K562 (cell line): ENCODE measurements around the gene IRF2. TPM values are rescaled to one million over a fixed set of nuclear protein-coding genes. Genes with fewer than 3 reads are reported as not detected.

Experiments
- ATAC-seq: fragments of 200-7000 bp; cut with Tn5 transposase; 3 replicates; pipeline ENCODE4 v1.9.1; 2020; ENCODE audit warnings: moderate library complexity
- BruUV-seq: library from RNA; stranded (reverse); fragments of 400-500 nt; replicated peaks from 2 replicates; lab custom pipeline; 2021; lab: Mats Ljungman, UMichigan
- CTCF ChIA-PET: fragments of 300-600 bp; formaldehyde crosslinking; extraction: SDS; loops from one replicate; lab custom pipeline; 2021; ENCODE audit warnings: low intra/inter-chr PET ratio; lab: Yijun Ruan, JAX
- POLR2A ChIA-PET: fragments of 300-600, 350-650 bp; sonication (Branson Sonifier 250); formaldehyde crosslinking; extraction: SDS; loops from one replicate; lab custom pipeline; 2021; ENCODE audit warnings: antibody characterized with exemption, inconsistent platforms; lab: Yijun Ruan, JAX
- DNase-seq, 4 experiments: peaks; one replicate each; pipeline versions ENCODE4 v3.0.0 to v3.0.0-alpha.2; 2011 to 2018; ENCODE audit warnings: low spot score in 3 of 4, mixed read lengths in 3 of 4; ENCODE audit errors: extremely low read depth in 1 of 4
- FAIRE-seq: peaks from 2 replicates; lab custom pipeline; 2011; peaks lifted over from hg19 to GRCh38; lab: Jason Lieb, UNC
- H2AFZ ChIP-seq: 2 replicates; pipeline ENCODE4 v1.6.0; 2011; ENCODE audit warnings: low read depth, low read length, control low read depth, inconsistent platforms
- H3K27ac ChIP-seq: fragments of 200-600 bp; 3 replicates; pipeline ENCODE4 v1.8.0; 2011; ENCODE audit warnings: low read depth, mild to moderate bottlenecking, control low read depth, inconsistent platforms, low read length, moderate library complexity, mixed read lengths; ENCODE audit errors: extremely low read depth
- H3K27me3 ChIP-seq, 2 experiments: fragments of 300-600 bp in 1 of 2; 2 replicates in 1 of 2; 3 replicates in 1 of 2; pipeline versions ENCODE4 v1.6.0 to v1.8.0; 2011; ENCODE audit warnings: inconsistent platforms in 2 of 2, low read length in 2 of 2, mild to moderate bottlenecking in 1 of 2, mixed read lengths in 1 of 2, moderate library complexity in 1 of 2; ENCODE audit not compliant: control insufficient read depth in 2 of 2, insufficient read depth in 2 of 2
- H3K36me3 ChIP-seq: fragments of 300-600 bp; 3 replicates; pipeline ENCODE4 v1.8.0; 2011; ENCODE audit warnings: mild to moderate bottlenecking, low read length, inconsistent platforms; ENCODE audit not compliant: control insufficient read depth, insufficient read depth
- H3K4me1 ChIP-seq, 2 experiments: fragments of 200-600 bp in 1 of 2; replicated peaks in 1 of 2; 2 replicates in 1 of 2; 3 replicates in 1 of 2; pipeline versions ENCODE4 v1.5.1 to v1.8.0; 2011; ENCODE audit warnings: inconsistent platforms in 2 of 2, low read length in 2 of 2, mild to moderate bottlenecking in 1 of 2, mixed read lengths in 1 of 2, moderate library complexity in 1 of 2; ENCODE audit not compliant: control insufficient read depth in 2 of 2, insufficient read depth in 2 of 2
- H3K4me2 ChIP-seq: 2 replicates; pipeline ENCODE4 v1.6.1; 2011; ENCODE audit warnings: low read length, control low read depth, inconsistent platforms, mixed read lengths; ENCODE audit not compliant: insufficient read depth
- H3K4me3 ChIP-seq: fragments of 200-600 bp; sonication (generic), shearing (Covaris generic); 2 replicates; pipeline ENCODE4 v1.5.1; 2016; ENCODE audit warnings: control low read depth, inconsistent platforms
- H3K79me2 ChIP-seq: fragments of 200-600 bp; 3 replicates; pipeline ENCODE4 v1.8.0; 2011; ENCODE audit warnings: low read length, inconsistent platforms; ENCODE audit not compliant: control insufficient read depth, insufficient read depth
- H3K9ac ChIP-seq, 2 experiments: 2 replicates each; pipeline versions ENCODE4 v1.6.0 to v1.6.1; 2011; ENCODE audit warnings: low read depth in 2 of 2, low read length in 2 of 2, control low read depth in 1 of 2, inconsistent platforms in 1 of 2, mild to moderate bottlenecking in 1 of 2, mixed read lengths in 1 of 2; ENCODE audit not compliant: insufficient read depth in 1 of 2
- H3K9me1 ChIP-seq: one replicate; pipeline ENCODE4 v1.6.0; 2011; ENCODE audit warnings: inconsistent platforms, mild to moderate bottlenecking, low read length, moderate library complexity; ENCODE audit not compliant: control insufficient read depth, insufficient read depth
- H3K9me3 ChIP-seq: replicated peaks from 2 replicates; pipeline ENCODE4 v1.5.1; 2011; ENCODE audit warnings: low read depth, low read length, inconsistent platforms; ENCODE audit not compliant: control insufficient read depth, insufficient read depth
- H4K20me1 ChIP-seq: replicated peaks from 2 replicates; pipeline ENCODE4 v1.6.1; 2011; ENCODE audit warnings: low read length, inconsistent platforms, mixed read lengths; ENCODE audit not compliant: control insufficient read depth, insufficient read depth
- ARNT ChIP-seq, 2 experiments: fragments of 450-650 bp; IDR thresholded peaks; 2 replicates each; pipeline ENCODE4 v1.6.1; 2016; ENCODE audit warnings: mild to moderate bottlenecking in 1 of 2
- ATF7 ChIP-seq: fragments of 450-650 bp; IDR thresholded peaks from 2 replicates; pipeline ENCODE4 v1.7.1; 2014; ENCODE audit warnings: mild to moderate bottlenecking, moderate library complexity
- DNMT1 ChIP-seq: fragments of 450-650 bp; IDR thresholded peaks from 2 replicates; pipeline ENCODE4 v1.6.1; 2016; ENCODE audit warnings: antibody characterized with exemption, mild to moderate bottlenecking
- MCM3 ChIP-seq: fragments of 450-650 bp; IDR thresholded peaks from 2 replicates; pipeline ENCODE4 v1.6.1; 2016
- MXI1 ChIP-seq: IDR thresholded peaks from 2 replicates; pipeline ENCODE4 v1.6.1; 2011; ENCODE audit warnings: low read depth, mild to moderate bottlenecking, improper control_type of control experiment, low read length
- NCOA1 ChIP-seq: fragments of 450-650 bp; IDR thresholded peaks from 2 replicates; pipeline ENCODE4 v1.6.1; 2016; ENCODE audit warnings: low read depth
- NCOR1 ChIP-seq: fragments of 450-650 bp; IDR thresholded peaks from 2 replicates; pipeline ENCODE4 v1.6.1; 2016; ENCODE audit warnings: mild to moderate bottlenecking, moderate library complexity
- NR2C1 ChIP-seq, 2 experiments: fragments of 450-650 bp; IDR thresholded peaks; 2 replicates each; pipeline ENCODE4 v1.6.1; 2017; ENCODE audit warnings: mild to moderate bottlenecking in 2 of 2, antibody characterized with exemption in 1 of 2, inconsistent platforms in 1 of 2, missing compliant biosample characterization in 1 of 2, missing genetic modification characterization in 1 of 2
- U2AF2 ChIP-seq: fragments of 200-400 bp; formaldehyde crosslinking; optimal IDR thresholded peaks from 2 replicates; pipeline ENCODE3; 2017; ENCODE audit warnings: low read depth, mild to moderate bottlenecking, low read length
- ZHX1 ChIP-seq: fragments of 150-350 bp; conservative IDR thresholded peaks from 2 replicates; pipeline ENCODE4 v1.6.1; 2014; ENCODE audit warnings: low read length
- ZNF655 ChIP-seq: fragments of 250-450 bp; sonication (Bioruptor Pico); IDR thresholded peaks from 2 replicates; pipeline ENCODE4 v1.5.0; 2021
- ZNF717 ChIP-seq: fragments of 250-450 bp; sonication (Bioruptor Pico); IDR thresholded peaks from 2 replicates; pipeline ENCODE4 v1.5.0; 2021
- ZNF830 ChIP-seq: fragments of 250-450 bp; sonication (Bioruptor Pico); IDR thresholded peaks from 2 replicates; pipeline ENCODE4 v1.5.0; 2021; ENCODE audit warnings: mild to moderate bottlenecking
- ZSCAN29 ChIP-seq: fragments of 450-650 bp; IDR thresholded peaks from 2 replicates; pipeline ENCODE4 v1.6.1; 2017
- WGBS: fragments of 100-300 bp; shearing (Covaris generic); methylation state at CpG from one replicate; pipeline ENCODE4 v1.1.6; 2016; ENCODE audit warnings: low coverage, mixed read lengths; ENCODE audit not compliant: insufficient coverage; ENCODE audit errors: missing lambda C conversion rate; 5-methylcytosine and 5-hydroxymethylcytosine counted together
- in situ Hi-C: fragments of 300-500 bp; cut with MboI; formaldehyde crosslinking; loops from 4 replicates; pipeline ENCODE4 v1.15.0; 2018; ENCODE audit warnings: inconsistent platforms, mixed read lengths
- intact Hi-C: fragments of 100-400 bp; cut with micrococcal nuclease; formaldehyde crosslinking; loops from 2 replicates; pipeline ENCODE4 v1.14.2; 2022
- polyA plus RNA-seq, 8 experiments: library from polyadenylated mRNA; depleted of rRNA in 4 of 8; stranded (reverse) in 5 of 8; unstranded in 3 of 8; fragments of >200 nt; fragmentation: Nextera tagmentation in 2 of 8; fragmentation: Illumina TruSeq in 1 of 8; extraction: Ambion mirVana in 2 of 8; extraction: Trizol in 1 of 8; gene quantifications; 2 replicates each; pipeline versions ENCODE4 v1.2.1 to v1.2.3, GENCODE V29; 2011 to 2014; ENCODE audit warnings: inconsistent platforms in 1 of 8, missing spikeins in 1 of 8
- total RNA-seq, 7 experiments: library from RNA; depleted of rRNA in 6 of 7; stranded (reverse); fragments of >200 nt in 6 of 7; fragmentation: Illumina TruSeq in 2 of 7; extraction: Trizol in 2 of 7; gene quantifications; 2 replicates each; pipeline versions ENCODE4 v1.2.1 to v1.2.3, GENCODE V29; 2011 to 2021; ENCODE audit warnings: low replicate concordance in 1 of 7
- TF ChIP-seq, protein P1 (sequence below): fragments of 250-450 bp; sonication (Bioruptor Pico); IDR thresholded peaks from 2 replicates; pipeline ENCODE4 v1.4.0; 2020; ENCODE audit warnings: borderline replicate concordance
- TF ChIP-seq, protein P2 (sequence below): fragments of 250-450 bp; sonication (Bioruptor Pico); IDR thresholded peaks from 2 replicates; pipeline ENCODE4 v1.6.1; 2021; ENCODE audit warnings: mild to moderate bottlenecking
- TF ChIP-seq, protein P3 (sequence below): sonication (generic); formaldehyde crosslinking; IDR thresholded peaks from 2 replicates; pipeline ENCODE4 v1.9.0; 2022; ENCODE audit warnings: mild to moderate bottlenecking, missing genetic modification reagents

The IRF2 gene
- total and polyA plus RNA-seq, 9 of the 15 experiments (the other 6 are each of a cell fraction or from before 2014, with no cell fraction given), result 7.1 to 17.1 (median 11.3) TPM

GRCh38 chr4:184371390-184371787, 103.0 kb downstream of the IRF2 start:
- 0 out of 3 replicates have a peak, but pooled peaks have one; percentile 18 for ATAC-seq
- no peak overlapping the region for H3K4me2 ChIP-seq
- no TSS peak for BruUV-seq
- H3K4me1 ChIP-seq, result peaks cover 4 to 13% of the 10 kb centered on the region in 2 experiments; a peak in 4 of 5 replicates
- TF ChIP-seq, protein P1, sequence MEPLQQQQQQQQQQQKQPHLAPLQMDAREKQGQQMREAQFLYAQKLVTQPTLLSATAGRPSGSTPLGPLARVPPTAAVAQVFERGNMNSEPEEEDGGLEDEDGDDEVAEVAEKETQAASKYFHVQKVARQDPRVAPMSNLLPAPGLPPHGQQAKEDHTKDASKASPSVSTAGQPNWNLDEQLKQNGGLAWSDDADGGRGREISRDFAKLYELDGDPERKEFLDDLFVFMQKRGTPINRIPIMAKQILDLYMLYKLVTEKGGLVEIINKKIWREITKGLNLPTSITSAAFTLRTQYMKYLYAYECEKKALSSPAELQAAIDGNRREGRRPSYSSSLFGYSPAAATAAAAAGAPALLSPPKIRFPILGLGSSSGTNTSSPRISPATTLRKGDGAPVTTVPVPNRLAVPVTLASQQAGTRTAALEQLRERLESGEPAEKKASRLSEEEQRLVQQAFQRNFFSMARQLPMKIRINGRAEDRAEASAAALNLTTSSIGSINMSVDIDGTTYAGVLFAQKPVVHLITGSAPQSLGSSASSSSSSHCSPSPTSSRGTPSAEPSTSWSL (CRISPR knock-in tag), result no peak
- no peak for TF ChIP-seq ZSCAN29
- TF ChIP-seq MCM3, result no peak
- no peak for TF ChIP-seq ZHX1
- TF ChIP-seq, protein P2, sequence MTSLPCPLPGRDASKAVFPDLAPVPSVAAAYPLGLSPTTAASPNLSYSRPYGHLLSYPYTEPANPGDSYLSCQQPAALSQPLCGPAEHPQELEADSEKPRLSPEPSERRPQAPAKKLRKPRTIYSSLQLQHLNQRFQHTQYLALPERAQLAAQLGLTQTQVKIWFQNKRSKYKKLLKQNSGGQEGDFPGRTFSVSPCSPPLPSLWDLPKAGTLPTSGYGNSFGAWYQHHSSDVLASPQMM (CRISPR knock-in tag), result no peak
- no peak for TF ChIP-seq ZNF830
- TF ChIP-seq, protein P3, sequence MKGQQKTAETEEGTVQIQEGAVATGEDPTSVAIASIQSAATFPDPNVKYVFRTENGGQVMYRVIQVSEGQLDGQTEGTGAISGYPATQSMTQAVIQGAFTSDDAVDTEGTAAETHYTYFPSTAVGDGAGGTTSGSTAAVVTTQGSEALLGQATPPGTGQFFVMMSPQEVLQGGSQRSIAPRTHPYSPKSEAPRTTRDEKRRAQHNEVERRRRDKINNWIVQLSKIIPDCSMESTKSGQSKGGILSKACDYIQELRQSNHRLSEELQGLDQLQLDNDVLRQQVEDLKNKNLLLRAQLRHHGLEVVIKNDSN (CRISPR knock-in tag), result no peak
- no peak for TF ChIP-seq NCOA1
- no peak for TF ChIP-seq DNMT1
- no peak for TF ChIP-seq NR2C1 (IDR thresholded peaks at IDR 0.05)
- TF ChIP-seq NR2C1 (tag; IDR thresholded peaks at IDR 0.05), result no peak
- TF ChIP-seq NCOR1, result no peak
- no peak for TF ChIP-seq ARNT (IDR thresholded peaks at IDR 0.05)
- TF ChIP-seq ATF7, result no peak
- TF ChIP-seq ZNF717 (CRISPR knock-in tag), result no peak
- no peak for TF ChIP-seq MXI1
- no peak for TF ChIP-seq ZNF655 (CRISPR knock-in tag)
- no peak for TF ChIP-seq U2AF2
- no peaks in the 10 kb centered on the region for H3K79me2 ChIP-seq
- 89% methylated on average over 10 of the region's 12 CpGs for WGBS
- ChIA-PET CTCF (no interaction called here), POLR2A (interaction anchor here (0.7 kb wide), 1 partner anchor 17 kb away, joined by 3 read pairs; no protein-coding TSS in a partner anchor)
- no peak overlapping the region for H3K27ac ChIP-seq
- intact Hi-C loops, result no loop called here
- no peaks in the 10 kb centered on the region for H3K9me1 ChIP-seq
- in situ Hi-C loops, result no loop called here
- H3K9ac ChIP-seq, result peak overlapping the region in 1 of 2 experiments; percentile 49; a peak in 1 of 4 replicates
- no peaks in the 10 kb centered on the region for H3K27me3 ChIP-seq
- no peak for FAIRE-seq
- DNase-seq, result no peak
- H3K36me3 ChIP-seq, result no peaks in the 10 kb centered on the region
- no peak overlapping the region for H3K4me3 ChIP-seq
- peak overlapping the region; percentile 89 for H2AFZ ChIP-seq
- H3K9me3 ChIP-seq, result no peaks in the 10 kb centered on the region
- no peaks in the 10 kb centered on the region for H4K20me1 ChIP-seq
